ENCODE data around the gene LZTS3. TPM values are rescaled to one million over a fixed set of nuclear protein-coding genes. Genes with fewer than 3 reads are reported as not detected.
"Not testable (repeated sequence)": the region's sequence is repeated elsewhere in the genome, so short reads cannot be mapped to it uniquely, and the experiment has no call there.

The LZTS3 gene
- total RNA-seq, 3 donors from 2014 or later = 4.2 to 9.9 (median 8.0) TPM

DNA sequence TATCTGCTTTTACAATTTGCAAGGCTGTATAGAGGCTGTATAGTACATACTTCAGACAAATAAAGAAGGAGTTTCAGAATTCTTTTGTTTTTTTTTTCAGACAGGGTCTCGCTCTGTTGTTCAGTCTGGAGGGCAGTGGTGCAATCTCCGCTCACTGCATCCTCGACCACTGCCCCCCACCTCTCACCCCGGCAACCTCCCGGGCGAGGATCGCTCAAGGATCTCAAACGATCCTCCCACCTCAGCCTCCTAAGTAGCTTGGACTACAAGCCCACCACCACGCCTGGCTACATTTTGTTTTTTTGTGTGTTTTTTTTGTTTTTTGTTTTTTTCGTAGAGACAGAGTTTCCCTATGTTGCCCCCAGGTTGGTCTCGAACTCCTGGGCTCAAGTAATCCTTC is 15.5 kb downstream of the LZTS3 start:
- Histone ChIP-seq H3K4me1 (ENCODE audit: low read depth) (peaks cover 22% of the 10 kb centered on the region), H3K4me3 (no peak overlapping the region), H3K36me3 (ENCODE audit: low read depth) (no peaks in the 10 kb centered on the region), H3K9me3 (no peaks in the 10 kb centered on the region)
- TF ChIP-seq, protein P1, sequence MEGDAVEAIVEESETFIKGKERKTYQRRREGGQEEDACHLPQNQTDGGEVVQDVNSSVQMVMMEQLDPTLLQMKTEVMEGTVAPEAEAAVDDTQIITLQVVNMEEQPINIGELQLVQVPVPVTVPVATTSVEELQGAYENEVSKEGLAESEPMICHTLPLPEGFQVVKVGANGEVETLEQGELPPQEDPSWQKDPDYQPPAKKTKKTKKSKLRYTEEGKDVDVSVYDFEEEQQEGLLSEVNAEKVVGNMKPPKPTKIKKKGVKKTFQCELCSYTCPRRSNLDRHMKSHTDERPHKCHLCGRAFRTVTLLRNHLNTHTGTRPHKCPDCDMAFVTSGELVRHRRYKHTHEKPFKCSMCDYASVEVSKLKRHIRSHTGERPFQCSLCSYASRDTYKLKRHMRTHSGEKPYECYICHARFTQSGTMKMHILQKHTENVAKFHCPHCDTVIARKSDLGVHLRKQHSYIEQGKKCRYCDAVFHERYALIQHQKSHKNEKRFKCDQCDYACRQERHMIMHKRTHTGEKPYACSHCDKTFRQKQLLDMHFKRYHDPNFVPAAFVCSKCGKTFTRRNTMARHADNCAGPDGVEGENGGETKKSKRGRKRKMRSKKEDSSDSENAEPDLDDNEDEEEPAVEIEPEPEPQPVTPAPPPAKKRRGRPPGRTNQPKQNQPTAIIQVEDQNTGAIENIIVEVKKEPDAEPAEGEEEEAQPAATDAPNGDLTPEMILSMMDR (IDR thresholded peaks at IDR 0.05) = no peak
- intact Hi-C loops (cut with DNase I, micrococcal nuclease) = no loop called here
- DNase-seq = no peak
- ATAC-seq = no peak

DNA sequence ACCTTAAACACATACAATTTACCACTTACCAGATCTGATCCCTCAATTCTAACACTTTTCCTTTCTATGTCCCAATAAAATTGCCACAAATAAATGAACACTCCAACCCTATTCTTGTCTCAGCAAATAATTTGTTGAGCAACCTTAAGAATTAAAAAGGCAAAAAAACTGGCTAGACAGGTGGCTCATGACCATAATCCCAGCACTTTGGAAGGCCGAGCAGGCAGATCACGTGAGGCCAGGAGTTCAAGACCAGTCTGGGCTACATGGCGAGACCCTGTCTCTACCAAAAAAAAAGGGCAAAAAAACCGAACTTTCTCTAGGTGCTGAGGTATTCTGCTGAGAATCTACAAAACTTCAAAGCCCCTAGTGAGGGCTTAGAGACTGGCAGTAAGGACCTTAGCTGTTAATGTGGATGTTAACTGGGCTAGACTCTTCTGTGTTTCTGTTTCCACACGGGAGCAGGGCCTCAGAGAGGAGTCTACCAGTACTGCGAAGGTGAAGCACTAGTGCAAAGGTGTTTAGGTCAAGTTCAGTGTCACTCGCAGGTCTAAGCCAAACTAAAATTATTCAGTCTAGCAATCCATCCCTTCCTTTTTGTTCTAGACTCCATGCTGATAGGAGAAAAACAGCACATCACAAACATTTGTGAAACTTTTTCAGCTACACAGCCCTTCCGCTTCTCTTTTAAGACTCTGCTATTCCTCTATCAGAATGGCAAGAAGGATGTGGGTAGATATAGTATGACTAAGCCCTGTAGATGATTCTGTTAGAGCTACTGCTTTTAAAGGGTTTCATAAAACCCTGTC is 16.3 kb downstream of the LZTS3 start:
- no peaks in the 10 kb centered on the region for H3K9me3 ChIP-seq
- no peak overlapping the region for H3K4me3 ChIP-seq
- TF ChIP-seq, protein P1 (IDR thresholded peaks at IDR 0.05) = no peak
- ATAC-seq = no peak
- no peaks in the 10 kb centered on the region for H3K36me3 ChIP-seq (ENCODE audit: low read depth)
- intact Hi-C loops (cut with DNase I, micrococcal nuclease) = no loop called here
- H3K4me1 ChIP-seq (ENCODE audit: low read depth) = peaks cover 22% of the 10 kb centered on the region
- DNase-seq = no peak

GRCh38 chr20:3152057-3152644 is 21.2 kb downstream of the LZTS3 start:
- H3K36me3 ChIP-seq (ENCODE audit: low read depth) = peaks cover 13% of the 10 kb centered on the region
- H3K4me3 ChIP-seq; intact Hi-C loops (cut with DNase I, micrococcal nuclease); DNase-seq; H3K4me1 ChIP-seq (ENCODE audit: low read depth); H3K9me3 ChIP-seq; ATAC-seq: not testable (repeated sequence)

- H3K36me3 ChIP-seq (ENCODE audit: low read depth) = peaks cover 13% of the 10 kb centered on the region
- H3K4me3 ChIP-seq = no peak overlapping the region
- H3K4me1 ChIP-seq (ENCODE audit: low read depth) = no peaks in the 10 kb centered on the region
- intact Hi-C loops (cut with DNase I, micrococcal nuclease) = no loop called here
- no peak for DNase-seq
- TF ChIP-seq, protein P1 (IDR thresholded peaks at IDR 0.05) = no peak
- ATAC-seq = no peak
- H3K9me3 ChIP-seq = no peaks in the 10 kb centered on the region
These were observed 22.4 kb downstream of the LZTS3 start for GRCh38 chr20:3150908-3151307.

GRCh38 chr20:3146732-3147341 is 26.5 kb downstream of the LZTS3 start:
- ATAC-seq (no peak), DNase-seq (no peak)
- intact Hi-C loops (cut with DNase I, micrococcal nuclease) = no loop called here
- TF ChIP-seq, protein P1 (IDR thresholded peaks at IDR 0.05) = no peak
- Histone ChIP-seq H3K4me3 (no peak overlapping the region), H3K4me1 (ENCODE audit: low read depth) (no peaks in the 10 kb centered on the region), H3K9me3 (no peaks in the 10 kb centered on the region), H3K36me3 (ENCODE audit: low read depth) (peaks cover 13% of the 10 kb centered on the region)

- TF ChIP-seq, protein P1 (IDR thresholded peaks at IDR 0.05) = no peak
- ATAC-seq = no peak
- Histone ChIP-seq H3K4me1 (ENCODE audit: low read depth) (no peaks in the 10 kb centered on the region), H3K4me3 (no peak overlapping the region), H3K36me3 (ENCODE audit: low read depth) (no peaks in the 10 kb centered on the region), H3K9me3 (no peaks in the 10 kb centered on the region)
- no peak for DNase-seq
- intact Hi-C loops (cut with DNase I, micrococcal nuclease) = no loop called here
These were observed 31.6 kb downstream of the LZTS3 start for GRCh38 chr20:3141757-3142156.
